ENCODE measurements around the gene TWF2. TPM values are rescaled to one million over a fixed set of nuclear protein-coding genes. Genes with fewer than 3 reads are reported as not detected.
A peak's percentile ranks its signal among the peaks of the same experiment; 100 is the strongest.

The TWF2 gene
- total RNA-seq, 1 donor from 2014 or later = 24.5 TPM

GRCh38 chr3:52222319-52223221 lies 16.4 kb downstream of the TWF2 start:
- no peak for DNase-seq

DNA sequence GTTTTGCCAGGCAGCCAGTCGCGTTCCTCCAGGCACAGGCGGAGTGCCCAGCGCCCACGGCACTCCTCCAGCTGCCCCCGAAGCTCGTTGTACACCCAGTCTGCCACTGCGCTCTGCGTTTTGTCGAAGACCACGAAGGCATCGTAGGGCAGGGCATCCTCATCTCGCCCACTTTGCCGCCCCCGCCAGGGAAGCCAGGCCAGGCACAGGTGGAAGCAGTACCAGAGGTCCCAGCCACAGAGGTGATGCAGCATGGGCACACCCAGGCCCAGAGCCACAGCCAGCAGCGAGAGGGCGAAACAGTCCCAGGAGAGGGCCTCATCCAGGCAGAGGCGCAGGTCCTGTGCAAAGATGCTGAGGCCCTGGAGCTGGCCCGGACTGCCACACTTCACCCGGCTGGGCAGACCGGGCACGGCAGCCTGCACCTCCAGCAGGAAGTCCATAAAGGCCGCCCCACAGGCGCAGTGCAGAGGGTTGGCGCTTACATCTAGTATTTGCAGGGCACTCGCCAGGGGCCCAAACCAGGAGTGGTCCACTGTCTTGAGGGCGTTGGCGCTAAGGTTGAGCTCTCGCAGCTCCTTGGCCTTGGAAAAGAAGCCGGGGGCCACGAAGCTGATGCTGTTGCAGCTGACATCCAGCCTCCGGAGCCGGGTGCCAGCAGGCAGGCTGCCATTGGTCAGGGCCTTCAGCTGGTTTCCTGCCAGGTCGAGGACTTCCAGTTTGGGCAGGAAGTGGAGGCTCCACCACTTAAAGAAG lies 17.2 kb downstream of the TWF2 start:
- DNase-seq = no peak

GRCh38 chr3:52221141-52221562 lies 17.8 kb downstream of the TWF2 start:
- no peak for DNase-seq

- peak; percentile 63 for DNase-seq
These were observed 18.5 kb downstream of the TWF2 start for GRCh38 chr3:52220380-52221026.

GRCh38 chr3:52218937-52219650 lies 19.9 kb downstream of the TWF2 start:
- no peak for DNase-seq

- no peak for DNase-seq
These were observed 20.5 kb downstream of the TWF2 start for GRCh38 chr3:52218454-52218853.

GRCh38 chr3:52218026-52218425 lies 20.9 kb downstream of the TWF2 start:
- no peak for DNase-seq

- DNase-seq = no peak
These were observed 21.6 kb downstream of the TWF2 start for GRCh38 chr3:52217409-52217805.

- DNase-seq = peak; percentile 52
These were observed 22.2 kb downstream of the TWF2 start for GRCh38 chr3:52216585-52217408.

GRCh38 chr3:52215351-52215750 lies 23.6 kb downstream of the TWF2 start:
- no peak for DNase-seq

DNA sequence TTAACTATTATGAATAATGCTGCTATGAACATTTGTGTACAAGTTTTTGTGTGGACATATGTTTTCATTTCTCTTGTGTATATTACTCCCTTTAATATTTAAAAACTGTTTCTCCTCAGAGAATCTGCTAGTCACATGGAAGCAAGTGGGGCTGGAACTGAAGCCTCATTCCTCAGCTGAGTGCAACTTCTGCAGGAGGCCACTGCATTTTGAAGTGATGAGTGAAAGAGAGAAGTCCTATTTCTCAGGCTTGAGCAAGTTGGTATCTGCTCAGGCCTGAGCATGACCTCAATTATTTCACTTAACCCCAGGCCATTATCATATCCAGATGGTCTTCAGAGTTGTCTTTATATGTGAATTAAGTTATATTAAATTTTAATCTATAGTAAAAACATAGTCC lies 25.1 kb downstream of the TWF2 start:
- peak; percentile 8 for DNase-seq

DNA sequence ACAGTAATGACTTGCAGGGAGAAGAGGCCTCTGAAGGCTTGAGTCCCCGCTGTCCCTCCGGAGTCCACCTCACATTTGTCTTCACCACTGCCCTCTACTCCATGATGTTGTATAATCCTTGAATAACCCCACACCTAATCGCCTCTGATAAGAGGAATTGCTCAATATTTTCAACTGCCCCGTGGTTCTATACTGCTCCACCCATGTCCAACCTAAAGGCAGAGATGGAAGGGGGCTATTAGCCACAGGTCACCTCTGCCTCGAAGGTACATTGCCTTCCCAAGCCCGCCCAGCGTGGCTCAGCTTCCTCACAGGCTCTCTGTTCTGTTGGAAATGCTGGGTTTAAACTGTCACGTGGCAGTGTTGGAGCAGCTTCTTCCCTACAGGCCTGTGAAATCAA lies 26.0 kb downstream of the TWF2 start:
- no peak for DNase-seq

DNA sequence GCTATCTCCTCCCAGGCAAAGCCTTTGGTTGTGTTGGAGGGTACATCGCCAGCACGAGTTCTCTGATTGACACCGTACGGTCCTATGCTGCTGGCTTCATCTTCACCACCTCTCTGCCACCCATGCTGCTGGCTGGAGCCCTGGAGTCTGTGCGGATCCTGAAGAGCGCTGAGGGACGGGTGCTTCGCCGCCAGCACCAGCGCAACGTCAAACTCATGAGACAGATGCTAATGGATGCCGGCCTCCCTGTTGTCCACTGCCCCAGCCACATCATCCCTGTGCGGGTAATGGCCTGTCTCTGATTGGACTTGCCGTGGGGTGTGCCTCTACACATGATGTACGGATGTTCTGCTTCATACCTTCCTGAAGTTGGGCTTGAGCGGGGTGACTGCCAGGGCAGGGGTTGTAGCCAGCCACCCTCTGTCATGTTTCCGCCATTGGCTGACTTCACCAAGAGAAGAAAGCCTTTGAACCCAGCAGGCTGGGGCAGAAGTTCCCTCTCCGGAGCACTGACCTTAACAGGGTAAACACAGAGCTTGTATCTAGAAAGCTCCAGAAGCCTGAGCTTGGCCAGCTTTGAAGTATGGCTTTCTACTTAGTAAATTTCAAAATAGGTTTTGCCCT lies 27.6 kb downstream of the TWF2 start:
- DNase-seq = no peak

- DNase-seq = no peak
These were observed 28.4 kb downstream of the TWF2 start for GRCh38 chr3:52210550-52211046.

DNA sequence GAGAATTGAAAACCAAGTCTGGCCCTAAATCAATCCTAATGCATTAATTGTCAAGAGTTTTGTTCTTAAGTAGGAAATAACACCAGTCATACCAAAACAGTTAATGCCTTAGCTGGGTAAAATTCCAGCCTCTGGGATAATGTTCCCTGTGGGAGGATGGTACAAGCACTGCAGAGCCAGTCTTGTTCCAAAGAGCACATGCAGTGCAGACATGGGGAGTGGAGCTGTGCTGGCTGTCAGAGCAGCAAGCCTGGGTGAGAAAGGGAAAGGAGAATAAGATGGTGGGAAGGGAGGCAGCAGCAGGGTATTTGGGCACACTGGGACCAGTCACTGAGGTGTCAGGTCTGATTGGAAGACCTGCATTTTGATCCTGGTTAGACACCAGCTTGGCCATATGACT lies 28.9 kb downstream of the TWF2 start:
- no peak for DNase-seq

- DNase-seq = no peak
These were observed 30.4 kb downstream of the TWF2 start for GRCh38 chr3:52208556-52208955.

DNA sequence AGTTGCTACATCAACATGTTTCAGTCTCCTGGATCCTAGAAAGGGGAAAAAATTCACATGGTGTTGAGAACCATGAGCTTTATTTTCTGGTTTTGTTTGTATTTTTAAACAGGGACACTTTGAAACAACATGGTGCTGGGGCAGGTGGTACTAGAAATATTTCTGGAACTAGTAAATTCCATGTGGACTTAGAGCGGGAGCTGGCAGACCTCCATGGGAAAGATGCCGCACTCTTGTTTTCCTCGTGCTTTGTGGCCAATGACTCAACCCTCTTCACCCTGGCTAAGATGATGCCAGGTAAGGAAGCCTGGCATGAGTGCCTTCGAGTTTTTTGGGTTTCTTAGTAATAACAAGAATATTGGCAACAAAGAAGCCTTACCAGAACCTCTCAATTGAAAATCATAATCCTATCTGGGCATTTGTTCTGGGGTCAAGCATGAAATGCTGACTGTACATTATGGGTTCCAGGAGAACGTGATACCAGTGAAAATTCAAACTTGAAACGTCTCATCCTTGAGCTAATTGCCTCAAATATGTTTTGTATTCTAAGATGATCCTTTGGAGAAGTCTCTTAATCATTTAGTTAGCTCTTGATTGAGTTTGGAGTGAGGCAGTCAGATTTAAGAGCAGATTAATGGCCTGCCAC lies 33.1 kb downstream of the TWF2 start:
- no peak for DNase-seq

DNA sequence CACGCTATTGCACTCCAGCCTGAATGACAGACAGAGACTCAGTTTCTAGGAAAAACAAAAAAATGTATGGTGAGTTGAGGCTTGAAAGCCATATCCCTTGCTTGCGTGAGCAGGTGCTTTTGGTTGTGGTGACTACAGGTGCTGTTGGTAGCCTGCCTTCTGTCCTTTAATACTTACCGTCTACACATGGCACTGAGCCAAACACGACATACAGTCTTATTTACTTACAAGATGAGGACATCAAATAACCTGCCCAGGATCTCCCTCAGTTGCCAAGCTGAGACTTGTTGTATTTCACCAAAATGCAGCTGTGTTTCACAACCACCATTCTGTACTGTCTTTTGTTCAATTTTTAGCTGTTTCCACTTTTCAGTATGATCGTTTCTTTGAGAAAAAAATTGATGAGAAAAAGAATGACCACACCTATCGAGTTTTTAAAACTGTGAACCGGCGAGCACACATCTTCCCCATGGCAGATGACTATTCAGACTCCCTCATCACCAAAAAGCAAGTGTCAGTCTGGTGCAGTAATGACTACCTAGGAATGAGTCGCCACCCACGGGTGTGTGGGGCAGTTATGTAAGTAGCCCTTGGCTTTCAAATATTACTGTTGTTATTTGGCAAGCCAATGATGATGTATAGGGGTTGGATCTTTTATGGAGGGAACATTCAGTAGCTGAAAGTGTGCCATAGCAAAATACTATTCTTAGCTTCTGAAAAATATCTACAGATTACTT lies 34.5 kb downstream of the TWF2 start:
- DNase-seq = no peak

- no peak for DNase-seq
These were observed 35.3 kb downstream of the TWF2 start for GRCh38 chr3:52203701-52204100.
